ENCODE results near the gene LDLRAD4.

LDLRAD4 gene

DNA sequence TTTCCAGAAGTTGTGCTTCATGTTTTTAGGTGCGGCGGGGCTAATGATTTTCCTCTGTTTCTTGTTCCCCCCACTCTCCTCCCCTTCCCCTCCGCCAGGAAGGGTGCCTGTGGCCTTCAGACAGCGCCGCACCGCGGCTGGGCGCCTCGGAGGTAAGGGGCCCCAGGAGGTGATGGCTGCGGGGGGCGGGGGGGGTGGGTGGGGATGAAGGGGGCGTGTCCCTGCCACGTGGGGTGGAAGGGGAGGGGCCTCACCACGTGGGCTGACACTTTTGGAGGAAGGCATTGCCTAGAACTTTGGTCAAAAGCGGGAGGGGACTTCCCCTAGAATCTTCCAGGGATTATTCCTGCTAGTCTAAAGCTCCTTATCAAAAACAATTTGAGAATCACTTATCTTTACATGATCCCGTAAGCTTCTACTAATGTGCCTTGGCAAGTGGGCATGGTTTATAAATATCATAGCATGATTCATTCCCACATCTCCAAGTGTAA lies 424.7 kb downstream of the LDLRAD4 start:
- no peak for TF ChIP-seq ZFX (IDR thresholded peaks at IDR 0.05)
- TF ChIP-seq CTCF (conservative IDR thresholded peaks at IDR 0.05): no peak
- H3K27ac ChIP-seq: no peak overlapping the region

DNA sequence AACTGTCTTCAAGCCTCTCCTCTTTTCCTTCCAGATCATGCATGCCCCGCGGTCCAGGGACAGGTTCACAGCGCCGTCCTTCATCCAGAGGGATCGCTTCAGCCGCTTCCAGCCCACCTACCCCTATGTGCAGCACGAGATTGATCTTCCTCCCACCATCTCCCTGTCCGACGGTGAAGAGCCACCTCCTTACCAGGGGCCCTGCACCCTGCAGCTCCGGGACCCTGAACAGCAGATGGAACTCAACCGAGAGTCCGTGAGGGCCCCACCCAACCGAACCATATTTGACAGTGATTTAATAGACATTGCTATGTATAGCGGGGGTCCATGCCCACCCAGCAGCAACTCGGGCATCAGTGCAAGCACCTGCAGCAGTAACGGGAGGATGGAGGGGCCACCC lies 426.5 kb downstream of the LDLRAD4 start:
- H3K27ac ChIP-seq: no peak overlapping the region
- TF ChIP-seq ZFX (IDR thresholded peaks at IDR 0.05) (no peak), CTCF (conservative IDR thresholded peaks at IDR 0.05) (no peak)

DNA sequence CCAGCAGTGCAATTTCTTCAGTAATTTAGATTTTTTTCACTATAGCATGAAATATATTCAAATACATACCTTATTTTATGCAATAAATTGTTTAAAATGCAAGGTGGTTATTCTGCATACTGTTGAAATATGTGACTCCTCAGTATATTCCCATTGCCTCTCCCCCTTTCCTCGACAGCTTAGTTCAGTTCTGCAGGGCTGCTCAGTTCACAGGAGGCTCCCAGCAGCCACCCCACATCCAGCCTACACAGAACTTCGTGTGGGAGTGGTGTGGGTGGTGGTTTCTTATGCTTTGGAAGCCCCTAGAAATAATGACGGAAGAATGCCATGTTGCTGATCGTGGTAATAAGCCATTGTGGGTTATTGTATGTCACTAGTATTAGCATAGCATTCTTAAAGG lies 428.1 kb downstream of the LDLRAD4 start:
- H3K27ac ChIP-seq: no peak overlapping the region
- no peak for TF ChIP-seq ZFX (IDR thresholded peaks at IDR 0.05)
- TF ChIP-seq CTCF (conservative IDR thresholded peaks at IDR 0.05): no peak

DNA sequence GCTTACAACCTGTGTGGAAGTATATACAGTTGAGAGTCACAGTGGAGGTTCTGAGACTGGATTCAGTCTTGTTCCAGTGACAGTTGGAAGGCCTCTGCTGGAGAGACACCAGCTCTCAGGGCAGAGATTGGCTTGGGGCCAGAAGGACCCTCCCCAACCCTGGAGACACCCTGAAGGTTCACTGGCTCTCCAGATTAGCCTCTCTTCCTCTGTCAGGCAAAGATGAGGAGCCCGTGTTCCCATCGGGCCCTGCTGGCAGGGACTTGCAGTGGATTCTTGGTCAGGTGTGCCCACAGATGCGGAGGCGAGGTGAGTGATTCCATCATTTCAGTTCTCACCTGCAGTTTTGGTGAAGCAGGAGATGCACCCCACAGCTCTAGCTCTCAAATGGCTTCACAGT lies 429.2 kb downstream of the LDLRAD4 start:
- H3K27ac ChIP-seq: no peak overlapping the region
- no peak for TF ChIP-seq ZFX (IDR thresholded peaks at IDR 0.05)
- no peak for TF ChIP-seq CTCF (conservative IDR thresholded peaks at IDR 0.05)

GRCh38 chr18:13649397-13650390 lies 431.1 kb downstream of the LDLRAD4 start:
- no peak overlapping the region for H3K27ac ChIP-seq
- no peak for TF ChIP-seq ZFX (IDR thresholded peaks at IDR 0.05)
- no peak for TF ChIP-seq CTCF (conservative IDR thresholded peaks at IDR 0.05)

DNA sequence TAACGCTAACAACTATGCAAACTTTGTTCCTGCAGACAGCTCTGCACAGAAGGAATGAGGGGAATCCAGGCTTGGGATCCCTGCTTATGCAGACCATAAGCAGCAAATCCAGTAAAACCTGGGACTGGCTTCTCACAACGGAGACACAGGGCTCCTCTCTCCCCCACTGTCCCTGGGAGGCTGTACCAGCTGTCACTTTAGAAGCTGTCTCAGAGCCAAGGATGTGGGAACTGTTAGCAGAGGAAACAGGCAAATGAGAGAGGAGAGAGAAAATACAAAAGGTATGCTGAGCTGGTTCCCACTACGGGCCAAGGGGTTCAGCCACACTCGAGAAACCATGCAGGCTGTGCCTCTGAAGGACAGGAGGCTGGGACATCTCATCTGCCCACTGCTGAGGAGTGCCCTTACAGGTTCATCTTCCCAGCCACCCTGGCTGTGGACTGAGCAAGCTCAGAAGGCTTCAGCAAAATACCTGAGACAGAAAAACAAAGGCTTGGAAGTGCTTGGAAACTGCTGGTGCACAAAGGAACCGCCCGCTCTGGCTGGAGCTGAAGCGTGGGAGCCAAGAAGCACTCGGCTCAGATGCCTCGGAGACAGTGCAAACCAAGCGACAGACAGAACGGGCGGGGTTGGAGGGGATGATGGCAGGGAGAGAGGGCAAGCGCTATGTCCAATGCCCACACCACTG lies 435.3 kb downstream of the LDLRAD4 start:
- TF ChIP-seq CTCF (conservative IDR thresholded peaks at IDR 0.05) (no peak), ZFX (IDR thresholded peaks at IDR 0.05) (no peak)
- no peak overlapping the region for H3K27ac ChIP-seq

DNA sequence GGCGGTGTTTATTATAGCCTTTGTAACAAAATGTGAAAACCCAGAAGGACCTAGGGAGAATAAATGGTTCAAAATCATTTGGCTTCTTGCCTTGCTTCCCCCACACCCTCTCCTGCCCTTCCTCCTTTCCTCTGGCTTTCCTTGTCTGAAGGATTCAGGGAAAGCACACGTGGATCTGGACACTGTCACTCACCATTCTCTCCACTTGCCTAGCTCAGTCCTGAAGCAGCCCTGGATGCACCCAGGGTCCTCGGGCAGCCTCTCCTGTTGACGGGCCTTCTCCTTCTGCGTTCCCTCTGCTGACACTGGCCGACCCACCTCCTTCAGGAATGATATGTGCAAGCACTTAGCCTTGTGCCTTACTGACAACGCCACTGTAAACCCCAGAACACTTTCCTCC lies 439.4 kb downstream of the LDLRAD4 start:
- TF ChIP-seq ZFX (IDR thresholded peaks at IDR 0.05): no peak
- TF ChIP-seq CTCF (conservative IDR thresholded peaks at IDR 0.05): no peak
- no peak overlapping the region for H3K27ac ChIP-seq
